Fibroblast of lung (primary cell): Measurements from ENCODE around the gene MST1R. TPM values are rescaled to one million over a fixed set of nuclear protein-coding genes. Genes with fewer than 3 reads are reported as not detected.
A peak's percentile ranks its signal among the peaks of the same experiment; 100 is the strongest.

ENCODE experiments used
- DNase-seq, 2 donors: peaks; one replicate each; pipeline versions ENCODE4 v3.0.0 to v3.0.0-alpha.2; 2010; ENCODE audit warnings: low read depth in 2 of 2
- H2AFZ ChIP-seq: 2 replicates; pipeline ENCODE4 v1.5.1; 2012; ENCODE audit warnings: low read length, control low read depth, inconsistent platforms
- H3K27ac ChIP-seq: 2 replicates; pipeline ENCODE4 v1.5.1; 2011; ENCODE audit warnings: low read length, control low read depth; ENCODE audit not compliant: insufficient read depth
- H3K27me3 ChIP-seq: 2 replicates; pipeline ENCODE4 v1.5.1; 2011; ENCODE audit warnings: mild to moderate bottlenecking, low read length; ENCODE audit not compliant: control insufficient read depth, insufficient read depth
- H3K36me3 ChIP-seq: 2 replicates; pipeline ENCODE4 v1.5.1; 2011; ENCODE audit warnings: low read length; ENCODE audit not compliant: control insufficient read depth, insufficient read depth
- H3K4me1 ChIP-seq: 2 replicates; pipeline ENCODE4 v1.5.1; 2011; ENCODE audit warnings: low read length; ENCODE audit not compliant: control insufficient read depth, insufficient read depth; ENCODE audit errors: extremely low read depth
- H3K4me2 ChIP-seq: 2 replicates; pipeline ENCODE4 v1.5.1; 2011; ENCODE audit warnings: low read length, control low read depth; ENCODE audit not compliant: insufficient read depth; ENCODE audit errors: extremely low read depth
- H3K4me3 ChIP-seq, 4 experiments: fragments of 200-600 bp in 1 of 4; sonication (generic) in 1 of 4; replicated peaks in 1 of 4; 2 replicates each; pipeline ENCODE4 v1.5.1; 2011 to 2016; ENCODE audit warnings: low read length in 4 of 4, low read depth in 3 of 4, mild to moderate bottlenecking in 3 of 4, control low read depth in 2 of 4, inconsistent platforms in 1 of 4, mixed read lengths in 1 of 4; ENCODE audit not compliant: insufficient read depth in 1 of 4; ENCODE audit errors: control extremely low read depth in 1 of 4
- H3K79me2 ChIP-seq: 2 replicates; pipeline ENCODE4 v1.5.1; 2012; ENCODE audit warnings: mild to moderate bottlenecking, low read length, inconsistent platforms; ENCODE audit not compliant: control insufficient read depth, insufficient read depth
- H3K9ac ChIP-seq: 2 replicates; pipeline ENCODE4 v1.5.1; 2011; ENCODE audit warnings: mild to moderate bottlenecking, low read length, control low read depth; ENCODE audit not compliant: insufficient read depth
- H3K9me3 ChIP-seq: 2 replicates; pipeline ENCODE4 v1.5.1; 2012; ENCODE audit warnings: low read depth, low read length; ENCODE audit not compliant: control insufficient read depth, insufficient read depth
- H4K20me1 ChIP-seq: 2 replicates; pipeline ENCODE4 v1.5.1; 2011; ENCODE audit warnings: low read length; ENCODE audit not compliant: control insufficient read depth, insufficient read depth; ENCODE audit errors: extremely low read depth
- EZH2 ChIP-seq: IDR thresholded peaks from 2 replicates; pipeline ENCODE4 v1.5.1; 2012; ENCODE audit warnings: low read length, control low read depth, mild to moderate bottlenecking; ENCODE audit errors: missing control alignments
- polyA plus RNA-seq, 2 donors: library from polyadenylated mRNA; depleted of rRNA in 1 of 2; stranded (reverse) in 1 of 2; unstranded in 1 of 2; fragments of >200 nt; gene quantifications; 2 replicates each; pipeline ENCODE4 v1.2.1, GENCODE V29; 2011 to 2012; ENCODE audit warnings: missing spikeins in 1 of 2
- total RNA-seq: library from RNA; depleted of rRNA; stranded (reverse); fragments of >200 nt; gene quantifications from 2 replicates; pipeline ENCODE4 v1.2.1, GENCODE V29; 2014
- TF ChIP-seq, protein P1 (sequence below), 2 donors: IDR thresholded peaks in 1 of 2; conservative IDR thresholded peaks in 1 of 2; 1 replicate in 1 of 2; 2 replicates in 1 of 2; pipeline ENCODE4 v1.5.1; 2011 to 2012; ENCODE audit warnings: low read length in 2 of 2, control low read depth in 1 of 2, inconsistent platforms in 1 of 2, low read depth in 1 of 2, mild to moderate bottlenecking in 1 of 2

MST1R gene
- total and polyA plus RNA-seq, 2 donors (not counting 1 experiment from before 2014, with no cell fraction given), result 0.52 to 3.0 TPM

GRCh38 chr3:49916686-49917085, 13.0 kb upstream of the MST1R start:
- Histone ChIP-seq H3K9ac (no peak overlapping the region), H3K27ac (no peak overlapping the region), H3K27me3 (no peaks in the 10 kb centered on the region), H3K36me3 (peaks cover 3% of the 10 kb centered on the region), H3K4me3 (no peak overlapping the region), H3K4me2 (no peak overlapping the region), H2AFZ (no peak overlapping the region), H3K79me2 (no peaks in the 10 kb centered on the region), H3K9me3 (no peaks in the 10 kb centered on the region), H3K4me1 (no peaks in the 10 kb centered on the region), H4K20me1 (no peaks in the 10 kb centered on the region)
- DNase-seq, result peak; percentile 34 to 49
- TF ChIP-seq, protein P1, sequence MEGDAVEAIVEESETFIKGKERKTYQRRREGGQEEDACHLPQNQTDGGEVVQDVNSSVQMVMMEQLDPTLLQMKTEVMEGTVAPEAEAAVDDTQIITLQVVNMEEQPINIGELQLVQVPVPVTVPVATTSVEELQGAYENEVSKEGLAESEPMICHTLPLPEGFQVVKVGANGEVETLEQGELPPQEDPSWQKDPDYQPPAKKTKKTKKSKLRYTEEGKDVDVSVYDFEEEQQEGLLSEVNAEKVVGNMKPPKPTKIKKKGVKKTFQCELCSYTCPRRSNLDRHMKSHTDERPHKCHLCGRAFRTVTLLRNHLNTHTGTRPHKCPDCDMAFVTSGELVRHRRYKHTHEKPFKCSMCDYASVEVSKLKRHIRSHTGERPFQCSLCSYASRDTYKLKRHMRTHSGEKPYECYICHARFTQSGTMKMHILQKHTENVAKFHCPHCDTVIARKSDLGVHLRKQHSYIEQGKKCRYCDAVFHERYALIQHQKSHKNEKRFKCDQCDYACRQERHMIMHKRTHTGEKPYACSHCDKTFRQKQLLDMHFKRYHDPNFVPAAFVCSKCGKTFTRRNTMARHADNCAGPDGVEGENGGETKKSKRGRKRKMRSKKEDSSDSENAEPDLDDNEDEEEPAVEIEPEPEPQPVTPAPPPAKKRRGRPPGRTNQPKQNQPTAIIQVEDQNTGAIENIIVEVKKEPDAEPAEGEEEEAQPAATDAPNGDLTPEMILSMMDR (conservative IDR thresholded peaks at IDR 0.05 in 1 of 2, IDR thresholded peaks at IDR 0.05 in 1 of 2; ENCODE audit: low read depth in 1 of 2, low read length in 2 of 2), result no peak
- no peak for TF ChIP-seq EZH2

DNA sequence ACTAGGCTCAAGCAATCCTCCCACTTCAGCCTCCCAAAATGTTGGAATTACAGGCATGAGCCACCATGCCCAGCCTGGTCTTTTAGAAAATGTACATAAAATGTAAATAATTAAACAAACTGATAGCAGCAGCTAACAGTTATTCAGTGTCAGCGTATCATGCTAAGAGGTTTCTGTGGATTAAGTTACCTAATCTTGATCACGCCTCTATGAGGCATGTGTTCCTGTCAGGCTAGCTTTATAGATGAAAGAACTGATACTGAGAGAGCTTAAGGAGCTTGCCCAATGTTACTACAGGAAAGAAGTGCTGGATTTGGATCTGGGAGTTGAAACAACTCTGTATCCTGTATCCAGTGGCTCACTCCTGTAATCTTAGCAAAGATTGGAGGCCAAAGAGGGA, 11.2 kb upstream of the MST1R start:
- Histone ChIP-seq H3K4me3 (no peak overlapping the region), H3K4me2 (no peak overlapping the region), H3K36me3 (peaks cover 3% of the 10 kb centered on the region), H3K9me3 (no peaks in the 10 kb centered on the region), H3K4me1 (no peaks in the 10 kb centered on the region), H4K20me1 (no peaks in the 10 kb centered on the region), H2AFZ (no peak overlapping the region), H3K27ac (no peak overlapping the region), H3K9ac (no peak overlapping the region), H3K27me3 (no peaks in the 10 kb centered on the region), H3K79me2 (no peaks in the 10 kb centered on the region)
- TF ChIP-seq, protein P1 (conservative IDR thresholded peaks at IDR 0.05 in 1 of 2, IDR thresholded peaks at IDR 0.05 in 1 of 2; ENCODE audit: low read depth in 1 of 2, low read length in 2 of 2), result no peak
- TF ChIP-seq EZH2, result no peak
- DNase-seq, result no peak

GRCh38 chr3:49912881-49913281, 9.2 kb upstream of the MST1R start:
- Histone ChIP-seq H2AFZ (no peak overlapping the region), H3K4me2 (no peak overlapping the region), H3K4me3 (no peak overlapping the region), H3K27me3 (no peaks in the 10 kb centered on the region), H3K36me3 (peaks cover 5% of the 10 kb centered on the region), H3K9me3 (no peaks in the 10 kb centered on the region), H3K4me1 (no peaks in the 10 kb centered on the region), H4K20me1 (no peaks in the 10 kb centered on the region), H3K79me2 (no peaks in the 10 kb centered on the region), H3K27ac (no peak overlapping the region), H3K9ac (no peak overlapping the region)
- TF ChIP-seq, protein P1 (conservative IDR thresholded peaks at IDR 0.05 in 1 of 2, IDR thresholded peaks at IDR 0.05 in 1 of 2; ENCODE audit: low read depth in 1 of 2, low read length in 2 of 2), result no peak
- no peak for TF ChIP-seq EZH2
- DNase-seq, result no peak
